H1 (cell line): ENCODE measurements around the gene ADPRM.

Experiments
- EP300 ChIP-seq, 2 experiments: IDR thresholded peaks; 1 replicate in 1 of 2; 2 replicates in 1 of 2; pipeline ENCODE4 v1.6.1; 2011 to 2012; ENCODE audit warnings: low read depth in 2 of 2, low read length in 2 of 2, mild to moderate bottlenecking in 2 of 2, borderline replicate concordance in 1 of 2, inconsistent platforms in 1 of 2, moderate library complexity in 1 of 2
- EZH2 ChIP-seq: fragments of 200-600 bp; sonication (generic); IDR thresholded peaks from 2 replicates; pipeline ENCODE4 v1.7.1; 2012; ENCODE audit warnings: low read depth, mild to moderate bottlenecking, moderate library complexity, low read length, inconsistent platforms; ENCODE audit not compliant: severe bottlenecking
- GABPA ChIP-seq: IDR thresholded peaks from 2 replicates; pipeline ENCODE4 v1.6.1; 2011; ENCODE audit warnings: mild to moderate bottlenecking, low read length, moderate library complexity, borderline replicate concordance; ENCODE audit not compliant: insufficient read depth
- KDM5A ChIP-seq: fragments of 200-600 bp; IDR thresholded peaks from 2 replicates; pipeline ENCODE4 v1.7.1; 2012; ENCODE audit warnings: mild to moderate bottlenecking, low read length, inconsistent platforms, mixed read lengths
- MAFK ChIP-seq: IDR thresholded peaks from 2 replicates; pipeline ENCODE4 v1.6.1; 2012; ENCODE audit warnings: low read depth, mild to moderate bottlenecking, improper control_type of control experiment, low read length
- POLR2A ChIP-seq, 2 experiments: IDR thresholded peaks; 1 replicate in 1 of 2; 2 replicates in 1 of 2; pipeline ENCODE4 v1.6.1; 2011; ENCODE audit warnings: low read depth in 2 of 2, low read length in 2 of 2, mild to moderate bottlenecking in 2 of 2; ENCODE audit errors: control extremely low read depth in 1 of 2
- RFX5 ChIP-seq: IDR thresholded peaks from 2 replicates; pipeline ENCODE4 v1.6.1; 2011; ENCODE audit warnings: low read depth, low read length, improper control_type of control experiment, borderline replicate concordance
- SIRT6 ChIP-seq: IDR thresholded peaks from one replicate; pipeline ENCODE4 v1.7.1; 2012; ENCODE audit warnings: low read length, inconsistent platforms
- SP1 ChIP-seq: IDR thresholded peaks from 2 replicates; pipeline ENCODE4 v1.6.1; 2011; ENCODE audit warnings: low read depth, low read length
- SP2 ChIP-seq: IDR thresholded peaks from 2 replicates; pipeline ENCODE4 v1.6.1; 2012; ENCODE audit warnings: mild to moderate bottlenecking, low read length, inconsistent platforms
- SRF ChIP-seq: IDR thresholded peaks from 2 replicates; pipeline ENCODE4 v1.6.1; 2011; ENCODE audit warnings: mild to moderate bottlenecking, low read depth, low read length, moderate library complexity
- TF ChIP-seq, protein P1 (sequence below), 3 experiments: IDR thresholded peaks; 1 replicate in 2 of 3; 2 replicates in 1 of 3; pipeline versions ENCODE4 v1.5.1 to v1.6.1; 2011; ENCODE audit warnings: low read length in 3 of 3, mild to moderate bottlenecking in 3 of 3, inconsistent platforms in 2 of 3, low read depth in 1 of 3, moderate library complexity in 1 of 3; ENCODE audit not compliant: insufficient read depth in 1 of 3; ENCODE audit errors: control extremely low read depth in 1 of 3
- TF ChIP-seq, protein P2 (sequence below): IDR thresholded peaks from 2 replicates; pipeline ENCODE4 v1.6.1; 2011; ENCODE audit warnings: low read length, improper control_type of control experiment

DNA sequence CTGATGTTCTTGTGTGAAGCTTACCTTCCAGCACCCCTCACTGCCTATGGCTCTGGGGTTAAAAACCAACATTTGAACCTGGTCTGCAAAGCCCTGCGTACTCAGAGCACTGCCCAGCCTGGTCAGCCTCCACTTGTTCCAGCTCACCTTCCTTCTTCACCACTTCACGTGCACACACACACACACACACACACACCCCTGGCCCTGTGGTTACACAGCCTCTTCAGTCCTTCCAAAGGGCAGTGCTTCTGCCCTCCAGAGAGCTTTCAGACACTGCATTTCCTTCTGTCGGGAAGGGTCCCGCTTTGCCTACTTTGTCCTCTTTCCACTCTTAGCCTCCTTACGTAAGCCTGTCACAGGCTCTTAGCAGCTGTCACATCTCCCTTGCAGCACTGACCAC, 42.0 kb downstream of the ADPRM start:
- TF ChIP-seq MAFK: no peak
- no peak for TF ChIP-seq GABPA
- no peak for TF ChIP-seq POLR2A (IDR thresholded peaks at IDR 0.05; ENCODE audit: control extremely low read depth in 1 of 2, low read depth in 2 of 2, low read length in 2 of 2)
- no peak for TF ChIP-seq RFX5
- TF ChIP-seq KDM5A: no peak
- TF ChIP-seq EP300 (IDR thresholded peaks at IDR 0.05; ENCODE audit: borderline replicate concordance in 1 of 2, low read depth in 2 of 2, low read length in 2 of 2): no peak
- TF ChIP-seq, protein P1, sequence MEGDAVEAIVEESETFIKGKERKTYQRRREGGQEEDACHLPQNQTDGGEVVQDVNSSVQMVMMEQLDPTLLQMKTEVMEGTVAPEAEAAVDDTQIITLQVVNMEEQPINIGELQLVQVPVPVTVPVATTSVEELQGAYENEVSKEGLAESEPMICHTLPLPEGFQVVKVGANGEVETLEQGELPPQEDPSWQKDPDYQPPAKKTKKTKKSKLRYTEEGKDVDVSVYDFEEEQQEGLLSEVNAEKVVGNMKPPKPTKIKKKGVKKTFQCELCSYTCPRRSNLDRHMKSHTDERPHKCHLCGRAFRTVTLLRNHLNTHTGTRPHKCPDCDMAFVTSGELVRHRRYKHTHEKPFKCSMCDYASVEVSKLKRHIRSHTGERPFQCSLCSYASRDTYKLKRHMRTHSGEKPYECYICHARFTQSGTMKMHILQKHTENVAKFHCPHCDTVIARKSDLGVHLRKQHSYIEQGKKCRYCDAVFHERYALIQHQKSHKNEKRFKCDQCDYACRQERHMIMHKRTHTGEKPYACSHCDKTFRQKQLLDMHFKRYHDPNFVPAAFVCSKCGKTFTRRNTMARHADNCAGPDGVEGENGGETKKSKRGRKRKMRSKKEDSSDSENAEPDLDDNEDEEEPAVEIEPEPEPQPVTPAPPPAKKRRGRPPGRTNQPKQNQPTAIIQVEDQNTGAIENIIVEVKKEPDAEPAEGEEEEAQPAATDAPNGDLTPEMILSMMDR (IDR thresholded peaks at IDR 0.05; ENCODE audit: control extremely low read depth in 1 of 3, insufficient read depth in 1 of 3, low read depth in 1 of 3, low read length in 3 of 3): no peak
- TF ChIP-seq EZH2: no peak
- TF ChIP-seq, protein P2, sequence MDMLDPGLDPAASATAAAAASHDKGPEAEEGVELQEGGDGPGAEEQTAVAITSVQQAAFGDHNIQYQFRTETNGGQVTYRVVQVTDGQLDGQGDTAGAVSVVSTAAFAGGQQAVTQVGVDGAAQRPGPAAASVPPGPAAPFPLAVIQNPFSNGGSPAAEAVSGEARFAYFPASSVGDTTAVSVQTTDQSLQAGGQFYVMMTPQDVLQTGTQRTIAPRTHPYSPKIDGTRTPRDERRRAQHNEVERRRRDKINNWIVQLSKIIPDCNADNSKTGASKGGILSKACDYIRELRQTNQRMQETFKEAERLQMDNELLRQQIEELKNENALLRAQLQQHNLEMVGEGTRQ: no peak
- TF ChIP-seq SIRT6: no peak
- no peak for TF ChIP-seq SP1
- no peak for TF ChIP-seq SRF
- TF ChIP-seq SP2: no peak
